ENCODE results near the gene GPRIN1. TPM values are rescaled to one million over a fixed set of nuclear protein-coding genes. Genes with fewer than 3 reads are reported as not detected.
"Not testable (repeated sequence)": the region's sequence is repeated elsewhere in the genome, so short reads cannot be mapped to it uniquely, and the experiment has no call there.

The GPRIN1 gene
- total RNA-seq, 1 experiment from 2014 or later: 12.3 TPM

- DNase-seq (ENCODE audit: low read depth): no peak
Measured at GRCh38 chr5:176624938-176625337, 15.0 kb upstream of the GPRIN1 start.

- DNase-seq (ENCODE audit: low read depth): no peak
Measured at GRCh38 chr5:176624142-176624541, 14.2 kb upstream of the GPRIN1 start.

GRCh38 chr5:176621661-176622079 is 11.7 kb upstream of the GPRIN1 start:
- peak; percentile 68 for DNase-seq (ENCODE audit: low read depth)

GRCh38 chr5:176620333-176620981 is 10.5 kb upstream of the GPRIN1 start:
- peak; percentile 39 for DNase-seq (ENCODE audit: low read depth)

- DNase-seq (ENCODE audit: low read depth): peak; percentile 38
Measured at GRCh38 chr5:176619569-176620332, 9.8 kb upstream of the GPRIN1 start.

GRCh38 chr5:176619203-176619568 is 9.2 kb upstream of the GPRIN1 start:
- peak; percentile 95 for DNase-seq (ENCODE audit: low read depth)

- no peak for DNase-seq (ENCODE audit: low read depth)
Measured at GRCh38 chr5:176618783-176619182, 8.8 kb upstream of the GPRIN1 start.

- no peak for DNase-seq (ENCODE audit: low read depth)
Measured at GRCh38 chr5:176616511-176616910, 6.6 kb upstream of the GPRIN1 start.

GRCh38 chr5:176614805-176615478 is 5.0 kb upstream of the GPRIN1 start:
- DNase-seq (ENCODE audit: low read depth): peak; percentile 91

GRCh38 chr5:176612855-176613254 is 2.9 kb upstream of the GPRIN1 start:
- DNase-seq (ENCODE audit: low read depth): no peak

- no peak for DNase-seq (ENCODE audit: low read depth)
Measured at GRCh38 chr5:176612008-176612407, 2.1 kb upstream of the GPRIN1 start.

- DNase-seq (ENCODE audit: low read depth): peak; percentile 91
Measured at GRCh38 chr5:176611435-176611834, 1.5 kb upstream of the GPRIN1 start.

- no peak for DNase-seq (ENCODE audit: low read depth)
Measured at GRCh38 chr5:176610435-176610773, 448 bp upstream of the GPRIN1 start.

- peak; percentile 34 for DNase-seq (ENCODE audit: low read depth)
Measured at GRCh38 chr5:176608937-176609723, 826 bp downstream of the GPRIN1 start.

- DNase-seq (ENCODE audit: low read depth): no peak
Measured at GRCh38 chr5:176608142-176608705, 1.7 kb downstream of the GPRIN1 start.

GRCh38 chr5:176606875-176607274 is 3.1 kb downstream of the GPRIN1 start:
- no peak for DNase-seq (ENCODE audit: low read depth)

GRCh38 chr5:176606032-176606431 is 3.9 kb downstream of the GPRIN1 start:
- DNase-seq (ENCODE audit: low read depth): no peak

GRCh38 chr5:176603091-176603490 is 6.9 kb downstream of the GPRIN1 start:
- DNase-seq (ENCODE audit: low read depth): no peak

GRCh38 chr5:176601901-176602482 is 8.0 kb downstream of the GPRIN1 start:
- DNase-seq (ENCODE audit: low read depth): no peak

GRCh38 chr5:176599749-176600430 is 10.1 kb downstream of the GPRIN1 start:
- not testable (repeated sequence) for DNase-seq (ENCODE audit: low read depth)
